Thyroid gland (tissue), 4 donors: ENCODE data around the gene AGBL4. TPM values are rescaled to one million over a fixed set of nuclear protein-coding genes. Genes with fewer than 3 reads are reported as not detected.

Source experiments
- DNase-seq, 2 donors: peaks; one replicate each; pipeline ENCODE4 v3.0.0-alpha.2; 2019
- H3K27ac ChIP-seq, 3 donors: fragments of 200-600 bp; sonication (generic); 1 replicate in 2 of 3; 2 replicates in 1 of 3; pipeline ENCODE4 v1.5.1; 2016 to 2019; ENCODE audit warnings: mild to moderate bottlenecking in 1 of 3, moderate library complexity in 1 of 3
- H3K27me3 ChIP-seq: fragments of 200-600 bp; sonication (generic); one replicate; pipeline ENCODE4 v1.5.1; 2019
- H3K36me3 ChIP-seq, 2 donors: fragments of 200-600 bp; sonication (generic); one replicate each; pipeline ENCODE4 v1.5.1; 2016 to 2019
- H3K4me1 ChIP-seq, 2 donors: fragments of 200-600 bp; sonication (generic); one replicate each; pipeline ENCODE4 v1.5.1; 2017 to 2019
- H3K4me3 ChIP-seq, 3 donors: fragments of 200-600 bp; sonication (generic); replicated peaks in 1 of 3; 1 replicate in 2 of 3; 2 replicates in 1 of 3; pipeline ENCODE4 v1.5.1; 2016; ENCODE audit warnings: mild to moderate bottlenecking in 1 of 3
- H3K9me3 ChIP-seq: fragments of 200-600 bp; sonication (generic); one replicate; pipeline ENCODE4 v1.5.1; 2017
- CTCF ChIP-seq, 6 experiments: fragments of 200-600 bp in 3 of 6; fragments of 450-650 bp in 3 of 6; sonication (generic) in 3 of 6; IDR thresholded peaks; one replicate each; pipeline ENCODE4 v1.5.1; 2016 to 2019; ENCODE audit warnings: antibody characterized with exemption in 6 of 6, mild to moderate bottlenecking in 2 of 6, inconsistent platforms in 1 of 6, moderate library complexity in 1 of 6
- POLR2A ChIP-seq, 2 donors: fragments of 450-650 bp; IDR thresholded peaks; one replicate each; pipeline ENCODE4 v1.6.1; 2017; ENCODE audit warnings: antibody characterized with exemption in 2 of 2, mild to moderate bottlenecking in 2 of 2, moderate library complexity in 1 of 2
- WGBS, 2 donors: methylation state at CpG; one replicate each; pipeline ENCODE4 v1.1.5; 2017; 5-methylcytosine and 5-hydroxymethylcytosine counted together
- intact Hi-C: fragments of 100-400 bp; cut with DNase I; formaldehyde crosslinking; loops from one replicate; pipeline ENCODE4 v1.15.1; 2023
- total RNA-seq, 4 donors: library from RNA; depleted of rRNA; stranded (reverse); fragments of >200 nt; gene quantifications; one replicate each; pipeline ENCODE4 v1.2.3, GENCODE V29; 2016

AGBL4 gene
- total RNA-seq, 4 donors from 2014 or later = 2.1 to 6.0 (median 4.8) TPM

GRCh38 chr1:48858200-48858920, 1165.4 kb downstream of the AGBL4 start:
- Histone ChIP-seq H3K27ac (no peak overlapping the region), H3K27me3 (no peaks in the 10 kb centered on the region), H3K9me3 (no peaks in the 10 kb centered on the region), H3K4me3 (no peak overlapping the region), H3K36me3 (no peaks in the 10 kb centered on the region), H3K4me1 (no peaks in the 10 kb centered on the region)
- intact Hi-C loops = no loop called here
- TF ChIP-seq CTCF (IDR thresholded peaks at IDR 0.05) = no peak
- no peak for TF ChIP-seq POLR2A (IDR thresholded peaks at IDR 0.05)
- no peak for DNase-seq
- WGBS, 2 donors = 60% methylated on average over 3 of the region's 3 CpGs

- intact Hi-C loops = no loop called here
These were observed 1170.7 kb downstream of the AGBL4 start for GRCh38 chr1:48853006-48853405.

GRCh38 chr1:48851638-48852037, 1172.1 kb downstream of the AGBL4 start:
- 60 to 71% methylated on average over 2 of the region's 2 CpGs for WGBS, 2 donors

More at GRCh38 chr1:48853006-48853405, 1170.7 kb downstream of the AGBL4 start:
- no peak for DNase-seq
- Histone ChIP-seq H3K36me3 (no peaks in the 10 kb centered on the region), H3K4me3 (no peak overlapping the region), H3K27me3 (no peaks in the 10 kb centered on the region), H3K9me3 (no peaks in the 10 kb centered on the region), H3K27ac (no peak overlapping the region), H3K4me1 (no peaks in the 10 kb centered on the region)
- no peak for TF ChIP-seq CTCF (IDR thresholded peaks at IDR 0.05)
- TF ChIP-seq POLR2A (IDR thresholded peaks at IDR 0.05) = no peak

GRCh38 chr1:48848035-48848434, 1175.7 kb downstream of the AGBL4 start:
- no peaks in the 10 kb centered on the region for H3K36me3 ChIP-seq
- H3K9me3 ChIP-seq = no peaks in the 10 kb centered on the region
- no peak for TF ChIP-seq CTCF (IDR thresholded peaks at IDR 0.05)
- no peak for TF ChIP-seq POLR2A (IDR thresholded peaks at IDR 0.05)
- no peak for DNase-seq
- no peaks in the 10 kb centered on the region for H3K27me3 ChIP-seq
- no peak overlapping the region for H3K27ac ChIP-seq
- WGBS, 2 donors = 76 to 80% methylated on average over 2 of the region's 2 CpGs
- no peak overlapping the region for H3K4me3 ChIP-seq
- no peaks in the 10 kb centered on the region for H3K4me1 ChIP-seq
- intact Hi-C loops = no loop called here

More at GRCh38 chr1:48851638-48852037, 1172.1 kb downstream of the AGBL4 start:
- TF ChIP-seq CTCF (IDR thresholded peaks at IDR 0.05) (no peak), POLR2A (IDR thresholded peaks at IDR 0.05) (no peak)
- Histone ChIP-seq H3K27ac (no peak overlapping the region), H3K36me3 (no peaks in the 10 kb centered on the region), H3K27me3 (no peaks in the 10 kb centered on the region), H3K4me1 (no peaks in the 10 kb centered on the region), H3K9me3 (no peaks in the 10 kb centered on the region), H3K4me3 (no peak overlapping the region)
- intact Hi-C loops = no loop called here
- no peak for DNase-seq

- Histone ChIP-seq H3K9me3 (no peaks in the 10 kb centered on the region), H3K4me1 (no peaks in the 10 kb centered on the region), H3K27me3 (no peaks in the 10 kb centered on the region), H3K36me3 (no peaks in the 10 kb centered on the region), H3K27ac (no peak overlapping the region), H3K4me3 (no peak overlapping the region)
- DNase-seq = no peak
- intact Hi-C loops = no loop called here
- TF ChIP-seq POLR2A (IDR thresholded peaks at IDR 0.05) = no peak
- 85 to 98% methylated on average over 1 of the region's 1 CpG for WGBS, 2 donors
These were observed 1177.3 kb downstream of the AGBL4 start for GRCh38 chr1:48846441-48846840.
